K562 (cell line): ENCODE data around the gene G6PD. TPM values are rescaled to one million over a fixed set of nuclear protein-coding genes. Genes with fewer than 3 reads are reported as not detected.

Source experiments
- CCNT2 ChIP-seq: IDR thresholded peaks from 2 replicates; pipeline ENCODE4 v1.6.1; 2011; ENCODE audit warnings: borderline replicate concordance, low read depth, mild to moderate bottlenecking, moderate library complexity, mixed read lengths, low read length; ENCODE audit not compliant: insufficient read length; ENCODE audit errors: extremely low read depth
- DACH1 ChIP-seq: fragments of 450-650 bp; IDR thresholded peaks from 2 replicates; pipeline ENCODE4 v1.6.1; 2018; ENCODE audit not compliant: partially characterized antibody
- ELF1 ChIP-seq: fragments of 200-800 bp; sonication (Bioruptor generic); IDR thresholded peaks from 2 replicates; pipeline ENCODE4 v1.6.1; 2016; ENCODE audit warnings: missing genetic modification characterization, missing compliant biosample characterization
- ELF4 ChIP-seq: fragments of 450-650 bp; formaldehyde crosslinking; IDR thresholded peaks from 2 replicates; pipeline ENCODE4 v1.4.0; 2022; ENCODE audit warnings: missing genetic modification characterization
- EP300 ChIP-seq: IDR thresholded peaks from 2 replicates; pipeline ENCODE4 v1.6.1; 2012; ENCODE audit warnings: low read length, improper control_type of control experiment
- ESRRA ChIP-seq: fragments of 450-650 bp; IDR thresholded peaks from 2 replicates; pipeline ENCODE4 v1.6.1; 2014; ENCODE audit warnings: low read depth, mild to moderate bottlenecking, moderate library complexity, borderline replicate concordance
- FOXM1 ChIP-seq, 2 experiments: fragments of 450-650 bp in 1 of 2; sonication (generic) in 1 of 2; formaldehyde crosslinking in 1 of 2; IDR thresholded peaks; 2 replicates each; pipeline versions ENCODE4 v1.6.1 to v1.9.0; 2017 to 2022; ENCODE audit warnings: low read depth in 2 of 2, mild to moderate bottlenecking in 2 of 2, missing genetic modification reagents in 1 of 2, moderate library complexity in 1 of 2
- KDM4B ChIP-seq, 2 experiments: fragments of 450-650 bp in 1 of 2; sonication (generic) in 1 of 2; IDR thresholded peaks; 2 replicates each; pipeline ENCODE4 v1.6.1; 2016 to 2017; ENCODE audit warnings: borderline replicate concordance in 2 of 2, antibody characterized with exemption in 1 of 2, low read depth in 1 of 2, mild to moderate bottlenecking in 1 of 2
- KDM5B ChIP-seq: fragments of 200-600 bp; sonication (generic); IDR thresholded peaks from 2 replicates; pipeline ENCODE4 v1.6.1; 2012; ENCODE audit warnings: low read depth, mild to moderate bottlenecking, moderate library complexity, low read length, control low read depth, inconsistent platforms; ENCODE audit not compliant: insufficient replicate concordance
- MAX ChIP-seq: sonication (generic); formaldehyde crosslinking; IDR thresholded peaks from 2 replicates; pipeline ENCODE4 v1.9.0; 2022; ENCODE audit warnings: mild to moderate bottlenecking, missing genetic modification reagents
- MBD2 ChIP-seq: sonication (generic); IDR thresholded peaks from 2 replicates; pipeline ENCODE4 v1.6.1; 2016; ENCODE audit warnings: low read depth, borderline replicate concordance
- MTA2 ChIP-seq: fragments of 450-650 bp; IDR thresholded peaks from 2 replicates; pipeline ENCODE4 v1.6.1; 2016; ENCODE audit warnings: low read depth
- NR2F6 ChIP-seq: fragments of 450-650 bp; formaldehyde crosslinking; IDR thresholded peaks from 2 replicates; pipeline ENCODE4 v1.4.0; 2020; ENCODE audit warnings: mild to moderate bottlenecking
- PHF8 ChIP-seq: fragments of 200-600 bp; sonication (generic); IDR thresholded peaks from 2 replicates; pipeline ENCODE4 v1.6.1; 2012; ENCODE audit warnings: mixed run types, mild to moderate bottlenecking, inconsistent platforms, low read length, moderate library complexity, borderline replicate concordance
- PRPF4 ChIP-seq: fragments of 200-400 bp; formaldehyde crosslinking; IDR thresholded peaks from one replicate; pipeline ENCODE4 v1.6.1; 2017; ENCODE audit warnings: low read length, low read depth, mild to moderate bottlenecking; ENCODE audit not compliant: insufficient read depth, poor library complexity, severe bottlenecking
- TAF7 ChIP-seq: fragments of 450-650 bp; IDR thresholded peaks from 2 replicates; pipeline ENCODE4 v1.6.1; 2016; ENCODE audit warnings: missing genetic modification characterization, missing compliant biosample characterization
- ZBTB11 ChIP-seq, 3 experiments: fragments of 200-800 bp in 1 of 3; fragments of 250-450 bp in 1 of 3; fragments of 450-650 bp in 1 of 3; sonication (Bioruptor Pico) in 1 of 3; sonication (Bioruptor generic) in 1 of 3; formaldehyde crosslinking in 1 of 3; IDR thresholded peaks; 2 replicates each; pipeline versions ENCODE4 v1.6.1 to v1.8.0; 2016 to 2022; ENCODE audit warnings: mild to moderate bottlenecking in 2 of 3, missing genetic modification characterization in 2 of 3, missing compliant biosample characterization in 1 of 3, moderate library complexity in 1 of 3
- ZNF133 ChIP-seq: fragments of 250-450 bp; sonication (Bioruptor Pico); IDR thresholded peaks from 2 replicates; pipeline ENCODE4 v1.4.0; 2020; ENCODE audit warnings: mild to moderate bottlenecking
- ZNF785 ChIP-seq: fragments of 250-450 bp; sonication (Bioruptor Pico); IDR thresholded peaks from 2 replicates; pipeline ENCODE4 v1.4.0; 2020; ENCODE audit warnings: mild to moderate bottlenecking
- ZSCAN29 ChIP-seq: fragments of 450-650 bp; IDR thresholded peaks from 2 replicates; pipeline ENCODE4 v1.6.1; 2017
- polyA plus RNA-seq, 8 experiments: library from polyadenylated mRNA; depleted of rRNA in 4 of 8; stranded (reverse) in 5 of 8; unstranded in 3 of 8; fragments of >200 nt; fragmentation: Nextera tagmentation in 2 of 8; fragmentation: Illumina TruSeq in 1 of 8; extraction: Ambion mirVana in 2 of 8; extraction: Trizol in 1 of 8; gene quantifications; 2 replicates each; pipeline versions ENCODE4 v1.2.1 to v1.2.3, GENCODE V29; 2011 to 2014; ENCODE audit warnings: inconsistent platforms in 1 of 8, missing spikeins in 1 of 8
- total RNA-seq, 7 experiments: library from RNA; depleted of rRNA in 6 of 7; stranded (reverse); fragments of >200 nt in 6 of 7; fragmentation: Illumina TruSeq in 2 of 7; extraction: Trizol in 2 of 7; gene quantifications; 2 replicates each; pipeline versions ENCODE4 v1.2.1 to v1.2.3, GENCODE V29; 2011 to 2021; ENCODE audit warnings: low replicate concordance in 1 of 7
- TF ChIP-seq, protein P1 (sequence below): fragments of 450-650 bp; conservative IDR thresholded peaks from 2 replicates; pipeline ENCODE4 v1.6.1; 2016; ENCODE audit warnings: missing genetic modification characterization, low read depth, mild to moderate bottlenecking, missing compliant biosample characterization, moderate library complexity

The G6PD gene
- total and polyA plus RNA-seq, 9 of the 15 experiments (the other 6 are each of a cell fraction or from before 2014, with no cell fraction given) = 2.9 to 222 (median 66.4) TPM

DNA sequence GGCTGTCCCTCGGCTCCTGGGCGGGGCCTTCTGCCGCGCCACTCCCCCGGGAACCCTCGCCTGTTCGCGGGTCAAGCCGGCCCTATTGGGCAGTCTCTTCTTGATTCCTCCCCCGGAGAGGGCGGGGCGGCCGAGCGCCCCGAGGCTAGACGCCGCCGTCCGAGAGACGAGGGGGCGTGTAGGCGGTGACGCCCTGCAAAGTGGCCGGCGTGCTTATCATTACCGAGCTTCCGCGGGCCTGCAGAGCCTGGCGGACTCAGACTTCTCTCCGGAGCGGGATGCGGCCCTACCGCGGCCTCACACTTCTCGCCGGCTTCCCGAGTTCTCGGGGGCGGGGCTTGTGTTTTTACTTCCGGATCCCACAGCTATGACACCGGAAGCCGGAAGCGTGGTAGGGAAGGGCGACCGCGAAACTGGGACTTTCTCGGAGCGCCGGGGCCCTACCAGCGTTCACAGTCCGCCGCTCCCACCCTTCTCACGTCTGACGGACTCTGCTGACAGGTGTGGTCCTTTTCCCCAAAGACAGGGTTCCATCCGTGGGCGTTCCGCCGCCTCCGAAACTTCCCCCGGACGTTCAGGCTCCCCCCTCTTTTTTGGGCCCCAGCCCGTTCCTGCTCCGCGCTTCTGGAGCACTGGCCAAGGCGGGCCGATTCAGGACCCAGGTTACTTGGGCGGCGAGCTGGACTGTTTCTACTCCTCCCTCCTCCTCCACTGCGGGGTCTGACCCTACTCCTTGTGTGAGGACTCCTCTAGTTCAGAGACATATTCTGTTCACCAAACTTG, 790 bp upstream of the G6PD start, which contains the start of gene IKBKG (continued):
- TF ChIP-seq ZBTB11 (CRISPR knock-in tag; IDR thresholded peaks at IDR 0.05) (peak in 2 of 3 experiments; percentile 69 to 90; a peak in 5 of 6 replicates), ZNF785 (CRISPR knock-in tag) (no peak), ELF4 (CRISPR knock-in tag) (no peak), ESRRA (peak; percentile 15; the same call in 1 of the 2 replicates), EP300 (peak; percentile 9; the same call in 1 of the 2 replicates), NR2F6 (CRISPR knock-in tag) (no peak), CCNT2 (peak; percentile 71), FOXM1 (IDR thresholded peaks at IDR 0.05; ENCODE audit: low read depth) (no peak), FOXM1 (CRISPR knock-in tag; IDR thresholded peaks at IDR 0.05; ENCODE audit: low read depth) (0 out of 2 replicates have a peak, but pooled peaks have one; percentile 36), MAX (CRISPR knock-in tag) (peak; percentile 35; the same call in 1 of the 2 replicates), ELF1 (peak; percentile 97), MTA2 (peak; percentile 52; the same call in 1 of the 2 replicates), TAF7 (peak; percentile 34), DACH1 (no peak), ZSCAN29 (no peak), KDM5B (peak; percentile 35), PHF8 (peak; percentile 65; the same call in 1 of the 2 replicates), MBD2 (peak; percentile 33; the same call in 1 of the 2 replicates), PRPF4 (no peak), KDM4B (IDR thresholded peaks at IDR 0.05; ENCODE audit: borderline replicate concordance in 2 of 2, low read depth in 1 of 2) (0 out of 4 replicates have a peak, but pooled peaks of 1 of the 2 experiments have one; percentile 64), ZNF133 (CRISPR knock-in tag) (no peak)
- TF ChIP-seq, protein P1, sequence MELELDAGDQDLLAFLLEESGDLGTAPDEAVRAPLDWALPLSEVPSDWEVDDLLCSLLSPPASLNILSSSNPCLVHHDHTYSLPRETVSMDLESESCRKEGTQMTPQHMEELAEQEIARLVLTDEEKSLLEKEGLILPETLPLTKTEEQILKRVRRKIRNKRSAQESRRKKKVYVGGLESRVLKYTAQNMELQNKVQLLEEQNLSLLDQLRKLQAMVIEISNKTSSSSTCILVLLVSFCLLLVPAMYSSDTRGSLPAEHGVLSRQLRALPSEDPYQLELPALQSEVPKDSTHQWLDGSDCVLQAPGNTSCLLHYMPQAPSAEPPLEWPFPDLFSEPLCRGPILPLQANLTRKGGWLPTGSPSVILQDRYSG = no peak
